HK-2 (cell line): ENCODE measurements around the gene BCL7B.
A peak's percentile ranks its signal among the peaks of the same experiment; 100 is the strongest.
"Not testable (repeated sequence)": the region's sequence is repeated elsewhere in the genome, so short reads cannot be mapped to it uniquely, and the experiment has no call there.

Experiments used
- DNase-seq: peaks from one replicate; pipeline ENCODE4 v3.0.0-alpha.2; 2018; ENCODE audit not compliant: unreplicated experiment

The BCL7B gene

DNA sequence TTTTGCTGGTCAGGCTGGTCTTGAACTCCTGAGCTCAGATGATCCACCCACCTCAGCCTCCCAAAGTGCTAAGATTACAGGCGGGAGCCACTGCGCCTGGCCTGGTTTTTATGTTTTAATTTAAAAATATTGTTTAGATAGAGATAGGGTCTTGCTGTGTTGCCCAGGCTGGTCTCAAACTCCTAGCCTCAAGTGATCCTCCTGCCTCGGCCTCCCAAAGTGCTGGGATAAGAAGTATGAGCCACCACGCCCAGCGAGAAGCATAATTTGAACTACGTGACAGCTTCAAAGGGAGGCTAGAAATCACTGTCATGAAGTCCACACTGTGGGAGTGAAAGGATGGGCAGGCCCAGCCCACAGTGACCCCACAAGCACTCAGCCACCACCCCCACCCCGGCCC, 21.6 kb downstream of the BCL7B start:
- DNase-seq, result not testable (repeated sequence)

DNA sequence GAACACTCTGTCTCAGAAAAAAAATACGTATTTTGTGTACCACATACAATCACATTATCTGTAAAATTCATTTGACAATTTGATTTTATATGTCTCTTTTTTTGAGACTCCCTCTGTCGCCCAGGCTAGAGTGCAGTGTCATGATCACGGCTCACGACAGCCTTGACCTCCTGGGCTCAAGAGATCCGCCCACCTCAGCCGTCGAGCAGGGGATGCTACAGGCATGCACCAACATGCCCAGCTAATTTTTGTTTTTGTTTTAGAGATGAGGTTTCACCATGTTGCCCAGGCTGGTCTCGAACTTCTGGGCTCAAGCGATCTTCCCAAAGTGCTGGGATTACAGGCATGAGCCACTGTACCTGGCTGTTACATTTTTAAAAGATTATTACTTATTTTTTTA, 23.7 kb downstream of the BCL7B start:
- DNase-seq, result no peak

DNA sequence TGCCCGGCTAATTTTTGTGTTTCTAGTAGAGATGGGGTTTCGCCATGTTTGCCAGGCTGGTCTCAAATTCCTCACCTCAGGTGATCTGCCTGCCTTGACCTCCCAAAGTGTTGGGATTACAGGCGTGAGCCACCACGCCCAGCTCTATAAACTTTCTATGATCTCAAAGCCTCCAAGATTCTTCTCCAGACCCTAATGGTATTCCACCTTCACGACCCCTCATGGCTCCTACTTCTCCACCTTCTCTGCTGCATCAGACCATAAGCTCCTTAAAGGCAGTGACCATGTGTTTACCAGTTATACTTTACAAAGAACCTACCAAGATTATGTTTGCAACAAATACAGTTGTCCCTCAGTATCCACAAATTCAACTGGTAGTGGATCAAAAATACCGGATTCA, 25.3 kb downstream of the BCL7B start:
- no peak for DNase-seq

DNA sequence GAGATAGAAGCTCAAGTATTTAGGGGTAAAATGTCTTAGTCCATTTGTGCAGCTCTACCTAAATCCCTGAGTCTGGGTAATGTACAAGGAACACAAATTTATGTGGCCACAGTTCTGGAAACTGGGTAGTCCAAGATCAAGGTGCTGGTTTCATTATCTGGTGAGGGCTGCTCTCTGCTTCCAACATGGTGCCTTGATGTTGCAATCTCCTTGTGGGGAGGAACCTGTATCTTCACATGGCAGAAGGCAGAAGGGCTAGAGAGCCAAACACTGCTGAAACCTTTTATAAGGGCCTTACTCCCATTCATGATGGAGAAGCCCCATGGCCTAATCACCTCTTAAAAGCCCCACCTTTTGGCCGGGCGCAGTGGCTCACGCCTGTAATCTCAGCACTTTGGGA, 26.7 kb downstream of the BCL7B start:
- no peak for DNase-seq

DNA sequence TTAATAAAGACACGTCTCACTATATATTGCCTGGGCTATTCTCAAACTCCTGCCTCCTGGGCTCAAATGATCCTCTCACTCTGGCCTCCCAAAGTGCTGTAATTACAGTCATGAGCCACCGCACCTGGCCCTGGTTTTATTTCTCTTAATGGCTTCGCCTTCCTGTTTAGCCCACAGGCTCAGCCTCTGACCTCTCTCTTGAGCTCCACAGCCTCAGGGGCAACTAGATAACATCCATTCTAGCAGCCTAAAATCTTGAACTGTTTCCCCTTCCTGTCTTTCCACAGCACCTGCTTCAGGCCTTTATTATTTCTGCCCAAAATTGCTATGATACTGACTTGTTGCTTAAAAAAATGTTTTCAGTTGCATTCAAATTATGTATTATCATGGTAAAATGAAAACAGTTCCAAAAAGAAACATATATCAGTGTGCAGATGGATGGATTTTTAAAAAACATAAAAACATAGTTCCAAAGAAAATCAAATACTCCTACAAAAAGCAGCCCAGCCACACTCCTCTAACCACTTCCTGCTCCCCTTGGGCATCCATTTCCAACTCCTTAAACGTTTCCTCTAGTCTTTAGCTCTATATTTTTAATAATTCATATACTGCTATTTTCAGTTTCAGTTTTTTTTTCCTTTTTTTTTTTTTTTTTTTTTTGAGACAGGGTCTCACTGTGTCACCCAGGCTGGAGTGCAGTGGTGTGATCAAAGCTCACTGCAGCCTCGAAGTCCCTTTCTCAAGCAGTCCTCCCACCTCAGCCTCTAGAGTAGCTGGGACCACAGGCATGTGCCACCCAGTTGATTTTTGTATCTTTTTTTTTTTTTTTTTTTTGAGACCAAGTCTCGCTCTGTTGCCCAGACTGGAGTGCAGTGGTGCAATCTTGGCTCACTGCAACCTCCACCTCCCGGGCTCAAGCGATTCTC, 30.3 kb downstream of the BCL7B start:
- DNase-seq, result peak; percentile 6

DNA sequence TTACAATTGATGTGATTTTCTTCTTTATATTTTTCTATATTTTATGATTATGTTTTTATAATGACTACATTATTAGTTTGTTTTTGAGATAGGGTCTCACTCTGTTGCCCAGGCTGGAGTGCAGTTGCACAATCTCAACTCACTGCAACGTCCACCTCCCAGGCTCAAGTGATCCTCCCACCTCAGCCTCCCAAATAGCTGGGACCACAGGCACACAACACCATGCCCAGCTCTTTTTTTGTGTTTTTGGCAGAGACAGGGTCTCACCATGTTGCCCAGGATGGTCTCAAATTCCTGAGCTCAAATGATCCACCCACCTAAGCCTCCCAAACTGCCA, 31.4 kb downstream of the BCL7B start:
- not testable (repeated sequence) for DNase-seq

DNA sequence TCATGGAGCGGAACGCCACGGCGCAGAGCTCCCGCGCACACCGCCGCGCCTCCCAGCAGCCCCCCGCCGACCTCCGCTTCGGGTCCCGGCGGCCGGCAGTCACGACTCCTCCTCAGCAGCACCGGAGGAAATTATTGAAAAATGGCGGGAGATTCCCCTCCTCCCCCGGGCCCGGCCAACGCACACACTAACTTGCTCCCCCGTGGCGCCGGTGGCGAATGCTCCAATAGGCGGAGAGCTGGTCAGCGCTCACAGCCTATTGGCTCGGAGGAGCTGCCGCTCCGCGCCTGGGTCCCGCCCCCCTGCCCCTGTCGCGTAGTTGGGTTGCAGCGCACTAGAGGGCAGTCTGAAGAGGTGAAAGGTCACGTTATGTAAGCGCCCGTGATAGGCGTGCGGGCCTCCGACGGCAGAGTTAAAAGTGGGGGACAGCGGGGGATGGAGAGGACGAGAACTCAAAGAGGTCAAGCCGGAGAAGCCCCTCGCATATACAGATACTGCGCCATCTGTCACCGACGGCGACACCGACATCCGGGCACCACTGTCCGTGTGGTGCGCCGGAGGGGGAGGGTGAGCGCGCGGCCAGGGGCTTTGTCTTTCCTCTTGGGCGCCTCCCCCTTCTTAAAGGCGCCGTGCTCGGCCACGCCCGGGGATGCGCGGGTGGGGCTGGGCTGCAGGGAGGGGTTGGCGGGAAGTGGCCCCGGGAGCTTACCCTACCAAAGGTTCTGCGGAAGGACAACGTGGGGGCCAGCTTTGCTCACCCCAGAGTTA, 35.2 kb downstream of the BCL7B start, which contains the start of gene BAZ1B:
Gene BAZ1B (minus strand): TSS at position 189 of the 768 bp plus-strand sequence. CDS start 360 bp downstream, outside the sequence.
- DNase-seq, result peak; percentile 98

DNA sequence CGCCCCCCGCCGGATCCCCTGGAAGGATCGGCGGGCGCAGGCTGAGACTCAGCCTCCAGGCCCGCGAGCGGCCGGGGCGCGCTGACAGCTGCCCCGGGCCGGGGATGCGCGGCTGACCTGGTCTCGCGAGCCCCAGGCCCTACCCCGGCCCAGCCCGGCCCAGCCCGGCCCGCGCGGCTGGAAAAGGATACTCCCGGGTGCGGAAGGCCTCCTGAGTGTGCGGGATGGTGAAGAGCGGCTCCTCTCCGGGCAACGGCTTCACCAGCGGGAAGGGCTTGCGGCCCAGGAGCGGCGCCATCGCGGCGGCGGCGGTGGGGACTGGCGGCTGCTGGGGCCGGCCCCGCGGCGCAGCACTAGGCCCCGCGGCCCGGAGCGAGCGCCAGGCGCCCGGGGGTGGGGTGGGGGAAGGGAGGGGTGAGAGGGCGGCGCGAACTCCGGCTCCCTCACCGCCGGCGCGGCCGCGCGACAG, 35.8 kb downstream of the BCL7B start:
- no peak for DNase-seq

DNA sequence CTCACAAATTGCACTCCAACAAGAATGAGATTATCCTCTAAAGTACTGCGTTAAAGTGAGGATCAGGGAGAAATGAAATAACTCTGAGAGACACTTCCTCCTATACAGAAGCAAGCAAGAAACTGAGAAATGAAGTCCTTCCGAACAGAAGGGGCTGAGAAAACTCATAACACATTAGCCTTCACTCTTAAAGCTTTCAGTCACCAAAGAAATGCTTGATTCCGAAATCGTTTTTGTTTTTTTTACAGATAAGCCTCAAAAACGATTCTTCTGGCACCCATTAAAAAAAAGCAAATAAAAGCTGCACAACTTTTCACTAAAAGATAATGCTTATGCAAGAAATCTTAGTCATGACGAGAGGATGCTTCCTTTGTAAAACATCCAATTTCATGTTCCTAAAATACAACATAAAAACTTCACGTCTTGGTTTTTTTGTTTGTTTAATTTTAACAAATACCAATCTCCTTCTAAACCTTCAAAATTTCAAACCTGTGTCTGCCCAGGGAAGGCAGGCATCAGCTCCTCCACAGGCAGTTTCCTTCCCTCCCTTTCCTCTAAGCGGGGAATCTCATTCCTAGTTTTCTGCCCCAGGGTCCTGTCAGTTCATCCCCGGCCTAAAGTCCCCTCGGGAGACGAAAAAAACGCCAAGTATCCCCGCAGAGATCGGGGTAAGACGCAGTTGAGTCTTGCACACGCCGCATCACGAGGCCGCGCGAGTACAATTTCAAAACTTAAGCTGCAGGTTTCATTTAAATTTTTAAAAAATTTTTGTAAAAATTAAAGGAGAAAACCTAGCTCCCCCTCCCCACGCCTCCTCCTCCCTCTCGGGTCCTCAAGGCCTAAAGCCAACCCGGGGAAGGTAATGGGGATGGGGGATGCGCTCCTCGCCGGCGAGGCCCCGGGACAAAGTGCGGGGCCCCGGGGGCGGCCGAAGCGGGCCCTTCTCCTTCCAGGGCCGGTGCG, 36.5 kb downstream of the BCL7B start:
- no peak for DNase-seq

DNA sequence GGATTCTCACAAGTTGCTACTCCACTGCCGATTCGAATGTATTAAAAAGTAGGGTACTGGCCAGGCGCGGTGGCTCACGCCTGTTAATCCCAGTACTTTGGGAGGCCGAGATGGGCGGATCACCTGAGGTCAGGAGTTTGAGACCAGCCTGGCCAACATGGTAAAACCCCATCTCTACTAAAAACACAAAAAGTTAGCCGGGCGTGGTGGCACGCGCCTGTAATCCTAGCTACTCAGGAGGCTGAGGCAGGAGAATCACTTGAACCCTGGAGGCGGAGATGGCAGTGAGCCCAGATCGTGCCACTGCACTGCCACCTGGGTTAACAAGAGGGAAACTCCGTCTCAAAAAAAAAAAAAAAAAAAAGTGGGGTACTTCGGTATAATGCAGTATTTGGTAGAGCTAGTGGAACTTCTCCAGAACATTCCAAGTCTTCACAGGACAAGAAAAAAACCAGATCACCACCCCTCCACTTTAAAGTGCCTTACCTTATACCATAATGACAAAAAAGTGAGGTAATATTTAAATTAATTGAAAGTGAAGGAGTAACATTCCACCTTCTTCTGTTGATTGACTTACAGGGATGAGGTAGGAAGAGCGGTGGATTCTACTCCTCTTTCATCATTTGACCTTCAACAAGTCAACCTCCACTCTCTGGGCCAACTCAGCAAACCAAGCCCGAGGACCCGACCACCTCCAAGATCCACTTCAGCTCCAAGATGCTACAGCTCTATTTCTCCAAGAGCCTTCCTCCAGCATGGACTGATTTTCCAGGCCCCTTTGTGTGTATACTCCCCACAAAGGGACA, 37.4 kb downstream of the BCL7B start:
- DNase-seq, result no peak

DNA sequence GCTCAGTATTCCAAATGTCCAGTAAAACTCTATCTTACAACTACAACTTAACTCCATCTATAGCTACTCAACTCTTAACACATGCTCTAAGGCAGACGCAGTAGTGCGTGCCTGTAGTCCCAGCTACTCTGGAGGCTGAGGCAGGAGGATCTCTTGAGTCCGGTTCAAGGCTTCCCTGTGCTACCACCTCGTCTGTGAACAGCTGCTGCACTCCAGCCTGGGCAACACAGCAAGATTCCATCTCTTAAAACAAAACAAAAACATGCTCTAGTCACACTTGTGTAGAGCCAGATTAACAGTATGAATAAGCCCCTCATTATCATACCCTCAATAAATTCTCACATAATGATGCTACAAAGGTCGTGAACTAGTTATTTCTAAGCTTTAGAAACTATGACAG, 39.0 kb downstream of the BCL7B start:
- DNase-seq, result no peak

DNA sequence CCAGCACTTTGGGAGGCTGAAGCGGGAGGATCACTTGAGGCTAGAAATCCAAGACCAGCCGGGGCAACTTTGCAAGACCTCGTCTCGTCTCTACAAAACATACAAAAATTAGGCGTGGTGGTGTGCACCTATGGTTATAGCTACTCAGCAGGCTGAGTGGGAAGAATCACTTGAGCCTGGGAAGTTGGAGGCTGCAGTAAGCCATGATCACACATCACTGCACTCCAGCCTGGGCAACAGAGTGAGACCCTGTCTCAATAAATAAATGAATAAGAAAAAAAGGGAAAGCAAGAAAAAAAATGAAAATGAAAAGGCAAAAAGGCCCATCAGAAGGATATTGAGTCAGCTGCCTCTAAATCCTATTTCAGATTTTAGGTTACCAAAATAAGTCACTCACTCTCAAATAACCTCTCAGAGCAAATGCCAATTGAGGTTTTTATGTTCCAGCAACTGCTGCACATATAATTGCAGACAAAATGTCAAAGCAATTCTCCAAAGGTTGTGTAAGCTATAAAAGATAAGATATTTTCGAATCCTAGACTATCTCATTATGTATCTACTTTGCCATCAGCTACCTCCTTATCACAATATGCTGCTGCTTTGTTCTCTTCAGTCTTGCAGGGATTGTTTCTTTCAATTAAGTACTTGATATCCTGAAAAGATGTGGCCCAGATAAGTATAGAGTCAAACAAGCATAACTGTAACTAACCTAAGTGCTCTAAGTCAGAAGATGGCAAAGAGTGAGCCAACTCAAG, 40.1 kb downstream of the BCL7B start:
- no peak for DNase-seq

DNA sequence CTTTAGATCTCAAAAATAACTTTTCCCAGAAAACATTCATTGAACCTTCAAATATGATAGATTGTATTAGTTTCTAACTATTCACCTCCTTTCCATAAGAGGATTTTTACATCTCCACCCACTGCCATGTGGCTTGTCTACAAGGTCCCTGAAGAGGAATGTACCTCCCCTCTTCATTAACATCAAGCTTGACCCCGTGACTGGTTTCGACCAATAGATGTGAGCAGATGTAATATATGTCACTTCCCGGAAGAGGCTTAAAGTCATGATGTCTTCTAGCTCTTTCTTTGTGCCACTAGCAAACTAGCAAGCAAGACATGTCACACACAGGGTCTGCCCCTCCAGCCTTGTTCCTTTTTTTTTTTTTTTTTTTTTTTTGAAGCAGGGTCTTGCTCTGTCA, 42.3 kb downstream of the BCL7B start:
- no peak for DNase-seq

DNA sequence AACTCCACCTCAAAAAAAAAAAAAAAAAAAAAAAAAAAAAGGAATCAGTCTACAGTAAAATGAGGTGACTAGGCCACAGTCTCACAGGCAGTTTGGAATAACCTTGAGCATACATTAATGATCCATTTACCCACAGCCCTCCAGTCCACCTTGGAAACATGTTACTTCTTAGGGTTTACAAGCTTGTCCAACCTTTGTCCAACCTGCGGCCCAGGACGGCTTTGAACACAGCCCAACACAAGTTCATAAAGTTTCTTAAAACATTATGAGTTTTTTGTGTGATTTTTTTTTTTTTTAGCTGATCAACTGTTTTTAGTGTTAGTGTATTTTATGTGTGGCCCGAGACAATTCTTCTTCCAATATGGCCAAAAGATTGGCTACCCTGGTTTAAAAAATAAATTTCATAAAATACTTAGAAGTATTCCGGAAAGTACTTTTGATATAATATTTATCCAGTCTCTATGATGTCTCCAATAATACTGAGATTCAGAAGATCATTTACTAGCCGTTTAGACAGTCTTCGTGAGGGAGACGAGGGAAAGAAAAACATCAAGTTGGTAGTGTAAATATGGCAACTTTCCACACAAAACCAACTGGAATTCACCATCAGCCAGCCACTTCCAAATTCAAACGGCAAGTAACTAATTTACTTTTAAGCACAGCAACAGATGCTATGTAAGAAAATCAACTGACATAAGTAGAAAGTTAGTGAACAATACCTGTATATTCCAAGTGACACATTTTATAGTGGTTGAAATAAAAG, 45.3 kb downstream of the BCL7B start:
- DNase-seq, result no peak

DNA sequence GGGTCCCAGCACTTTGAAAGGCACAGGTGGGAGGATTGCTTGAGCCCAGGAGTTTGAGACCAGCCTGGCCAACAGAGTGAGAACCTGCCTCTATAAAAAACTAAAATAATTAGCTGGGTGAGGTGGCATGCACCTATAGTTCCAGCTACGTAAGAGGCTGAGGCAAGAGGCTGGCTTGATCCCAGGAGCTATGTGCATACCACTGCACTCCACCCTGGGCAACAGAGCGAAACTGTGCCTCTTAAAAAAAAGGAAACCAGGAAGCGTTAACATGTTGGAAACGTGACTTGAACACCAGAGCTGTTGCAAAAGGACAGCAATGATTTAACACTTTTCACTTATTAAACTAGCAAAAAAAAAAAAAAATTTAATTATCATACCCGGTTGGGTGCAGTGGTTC, 48.0 kb downstream of the BCL7B start:
- no peak for DNase-seq

DNA sequence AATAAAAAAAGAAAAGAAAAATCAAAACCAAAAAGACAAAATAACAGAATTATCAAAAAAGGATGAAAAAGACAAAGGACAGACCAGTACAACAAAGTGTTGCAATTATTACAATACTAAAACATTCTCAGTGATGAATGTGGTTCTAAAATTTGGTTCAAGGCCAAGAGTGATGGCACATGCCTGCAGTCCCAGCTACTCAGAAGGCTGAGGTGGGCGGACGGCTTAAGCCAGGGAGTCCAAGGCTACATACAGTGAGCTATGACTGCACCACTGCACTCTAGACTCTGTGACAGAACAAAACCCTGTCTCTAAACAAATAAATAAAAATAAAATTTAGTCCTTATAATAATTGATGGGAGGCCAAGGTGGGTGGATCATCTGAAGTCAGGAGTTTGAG, 49.9 kb downstream of the BCL7B start:
- no peak for DNase-seq

DNA sequence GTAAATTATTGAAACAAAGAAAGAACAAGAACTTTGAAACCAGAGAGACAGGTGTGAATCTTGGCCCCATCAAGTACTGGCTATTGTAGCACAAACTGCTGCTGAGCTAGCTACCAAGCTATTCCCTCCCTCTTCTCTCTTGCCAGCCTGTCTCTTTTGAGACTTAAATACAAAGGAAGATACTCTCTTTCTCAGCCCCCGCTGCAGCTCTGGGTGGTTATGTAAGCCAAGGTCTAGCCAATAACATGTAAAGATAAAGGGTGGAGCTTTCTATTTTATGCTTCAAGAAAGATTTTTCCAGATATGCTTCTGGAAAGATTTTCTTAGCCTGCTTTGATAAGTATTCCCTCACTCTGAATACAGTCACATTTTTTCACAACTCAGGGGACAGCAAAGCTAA, 52.6 kb downstream of the BCL7B start:
- no peak for DNase-seq

DNA sequence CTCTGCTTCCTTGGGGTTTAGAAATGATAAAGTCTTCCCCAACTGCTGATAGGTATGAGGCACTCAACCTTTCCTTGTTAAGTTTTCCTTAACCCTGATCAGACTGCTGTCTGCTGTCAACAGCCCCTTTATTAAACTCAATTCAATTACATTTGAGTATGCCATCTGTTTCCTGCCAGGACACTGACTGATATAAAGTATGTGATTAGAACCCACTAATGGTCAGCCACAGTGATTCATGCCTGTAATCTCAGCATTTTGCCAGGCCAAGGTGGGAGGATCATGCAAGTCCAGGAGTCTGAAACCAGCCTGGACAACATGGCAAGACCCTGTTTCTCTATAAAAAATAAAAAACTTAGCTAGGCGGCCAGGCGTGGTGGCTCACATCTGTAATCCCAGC, 53.5 kb downstream of the BCL7B start:
- DNase-seq, result no peak

DNA sequence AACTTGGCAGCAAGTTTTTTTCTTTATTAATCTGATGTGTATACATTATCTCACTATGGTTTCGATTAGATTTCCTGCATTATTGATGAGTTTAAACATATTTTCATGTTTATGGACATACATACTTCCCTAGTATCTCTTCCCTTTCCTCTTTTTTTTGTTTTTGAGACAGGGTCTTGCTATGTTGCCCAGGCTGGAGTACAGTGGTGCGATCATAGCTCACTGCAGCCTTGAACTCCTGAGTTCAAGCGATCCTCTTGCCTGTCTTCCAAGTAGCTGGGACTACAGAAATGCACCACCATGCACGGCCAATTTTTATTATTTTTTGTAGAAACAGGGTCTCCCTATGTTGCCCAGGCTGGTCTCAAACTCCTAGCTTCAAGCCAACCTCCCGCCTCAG, 54.3 kb downstream of the BCL7B start:
- no peak for DNase-seq
